NOMO-1 (cell line): ENCODE measurements around the gene MFSD6L.

Source experiments
- DNase-seq, 2 experiments: peaks; one replicate each; lab custom pipeline; 2025; ENCODE audit not compliant: unreplicated experiment in 2 of 2; lab: John Stamatoyannopoulos, UW

MFSD6L gene, protein sequence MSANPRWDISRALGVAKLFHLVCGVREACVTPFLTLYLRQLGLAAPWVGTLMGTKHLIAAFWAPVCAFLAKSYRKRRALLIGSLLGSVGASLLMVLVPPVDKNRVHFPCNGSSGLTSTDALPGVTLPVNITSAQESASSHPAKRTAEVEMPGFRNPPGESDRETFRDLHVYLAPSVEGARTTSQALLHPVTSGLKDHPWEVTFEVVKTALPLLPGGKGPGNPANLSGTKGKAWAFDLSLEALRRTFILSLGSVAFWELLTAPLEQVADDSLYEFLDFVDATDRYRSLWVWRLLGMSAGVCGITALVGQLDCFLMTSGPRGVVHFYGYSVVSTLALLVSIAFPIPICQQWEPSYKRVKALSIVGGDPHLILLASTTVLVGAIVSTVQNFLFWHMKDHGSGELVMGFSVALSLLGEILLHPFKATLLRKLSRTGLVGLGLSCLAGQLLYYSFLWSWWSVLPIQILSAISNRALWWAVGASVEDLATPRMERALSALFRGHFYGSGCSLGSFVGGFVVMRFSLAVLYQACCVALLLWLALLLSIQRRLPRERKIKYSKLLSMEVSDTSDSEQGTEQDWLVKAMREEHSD

DNA sequence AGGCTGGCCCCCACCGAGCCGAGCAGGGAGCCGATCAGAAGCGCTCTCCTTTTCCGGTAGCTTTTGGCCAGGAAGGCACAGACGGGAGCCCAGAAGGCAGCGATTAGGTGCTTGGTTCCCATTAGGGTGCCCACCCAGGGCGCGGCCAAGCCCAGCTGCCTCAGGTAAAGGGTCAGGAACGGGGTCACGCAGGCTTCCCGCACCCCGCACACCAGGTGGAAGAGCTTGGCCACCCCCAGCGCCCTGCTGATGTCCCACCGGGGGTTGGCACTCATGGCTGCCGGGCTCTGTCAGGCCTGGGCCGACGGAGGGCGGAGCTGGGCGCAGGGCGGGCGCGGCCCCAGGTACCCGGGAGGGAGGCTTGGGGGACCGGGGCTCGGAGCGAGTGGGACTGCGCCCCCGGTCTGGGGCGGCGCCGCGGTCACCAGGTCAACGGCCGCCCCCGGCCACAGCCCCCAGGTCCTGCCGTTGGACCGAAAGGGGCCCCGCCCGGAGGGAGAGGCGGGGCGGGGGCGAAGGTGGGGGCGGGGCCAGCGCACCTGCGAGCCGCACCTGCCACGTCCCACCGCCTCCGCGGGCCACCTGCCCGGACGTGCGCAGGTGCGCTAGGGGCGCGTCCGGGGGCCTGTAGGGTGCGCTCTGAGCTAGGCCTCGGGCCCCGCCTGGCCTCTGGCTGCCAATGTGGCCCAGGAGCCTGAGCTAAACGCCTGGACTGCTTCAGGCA, at the start of gene MFSD6L:
TSS of gene MFSD6L (minus strand) at position 520 of the 724 bp plus-strand sequence. CDS start at position 275, 245 bp downstream.
- DNase-seq: no peak

DNA sequence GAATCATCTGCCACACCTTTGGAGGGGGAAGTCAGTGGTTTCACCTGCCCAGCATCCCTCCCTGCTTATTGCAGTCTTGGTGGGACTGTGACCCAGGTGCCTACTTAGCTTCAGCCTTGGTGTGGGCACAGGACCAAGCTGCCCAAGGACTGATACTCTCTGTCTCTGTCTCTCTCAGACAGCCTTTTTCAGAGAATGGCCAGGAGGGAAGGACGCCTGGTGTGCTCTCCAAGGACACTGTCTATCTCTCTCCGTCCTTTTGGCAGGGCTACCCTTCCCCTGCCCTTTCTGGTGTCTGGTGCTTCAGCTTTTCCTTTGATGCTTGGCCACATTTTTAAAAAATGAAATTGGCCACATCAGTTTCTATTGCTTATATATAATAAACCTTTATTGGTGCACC, 48.7 kb upstream of the MFSD6L start:
- no peak for DNase-seq

DNA sequence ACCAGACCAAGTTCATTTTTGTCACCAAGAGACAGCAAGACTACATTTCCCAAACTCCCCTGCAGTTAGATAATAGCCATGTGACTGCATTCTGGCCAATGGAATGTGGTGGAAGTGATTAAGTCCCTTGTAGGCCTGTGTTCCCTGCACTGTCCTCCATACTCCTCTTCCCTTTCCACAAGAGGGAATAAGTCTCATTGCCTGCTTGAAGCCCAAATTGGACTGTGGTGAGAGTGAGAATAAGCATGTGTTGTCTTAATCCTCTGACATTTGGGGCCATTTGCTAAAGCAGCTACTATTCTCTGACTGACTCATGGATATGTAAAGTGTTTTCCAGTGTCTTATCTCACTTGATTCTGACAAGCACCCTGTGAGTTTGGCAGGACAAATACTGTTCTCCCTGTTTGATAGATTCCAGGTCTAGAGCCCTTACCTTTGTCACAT, 47.6 kb upstream of the MFSD6L start:
- no peak for DNase-seq

DNA sequence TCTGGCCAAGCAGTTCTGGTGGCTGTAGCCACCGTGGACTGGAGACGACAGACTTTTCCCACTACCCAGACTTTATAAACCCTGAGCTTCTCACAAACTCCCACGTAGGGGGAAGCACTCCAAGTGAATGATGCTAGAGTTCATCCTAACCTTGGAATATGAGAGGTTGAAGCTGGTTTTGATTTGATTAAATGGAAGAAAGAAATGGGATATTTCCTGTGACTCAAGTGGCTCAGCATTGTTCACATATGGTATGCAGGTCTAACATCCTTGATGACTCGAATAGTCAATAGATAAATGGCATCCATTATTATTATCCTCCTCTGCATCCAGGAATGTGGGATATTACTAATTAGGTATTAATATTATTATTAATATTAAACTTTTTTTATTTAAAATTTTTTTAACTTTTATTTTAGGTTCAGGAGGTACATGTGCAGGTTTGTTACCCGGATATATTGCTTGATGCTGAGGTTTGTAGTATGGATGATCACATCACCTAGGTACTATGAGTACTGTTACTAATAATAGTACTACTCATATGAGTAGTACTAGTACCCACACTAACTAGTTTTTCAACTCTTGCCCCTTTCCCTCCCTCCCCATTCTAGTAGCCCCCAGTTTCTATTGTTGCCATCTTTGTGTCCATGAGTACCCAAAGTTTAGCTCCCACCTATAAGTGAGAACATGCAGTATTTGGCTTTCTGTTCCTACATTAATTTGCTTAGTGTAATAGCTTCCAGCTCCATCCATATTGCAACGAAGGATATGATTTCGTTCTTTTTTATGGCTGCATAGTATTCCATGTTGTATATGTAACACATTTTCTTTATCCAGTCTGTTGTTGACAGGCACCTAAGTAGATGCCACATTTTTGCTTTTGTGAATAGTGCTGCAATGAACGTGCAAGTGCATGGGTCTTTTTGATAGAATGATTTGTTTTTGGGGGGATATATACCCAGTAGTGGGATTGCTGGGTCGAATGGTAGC, 45.4 kb upstream of the MFSD6L start:
- no peak for DNase-seq

DNA sequence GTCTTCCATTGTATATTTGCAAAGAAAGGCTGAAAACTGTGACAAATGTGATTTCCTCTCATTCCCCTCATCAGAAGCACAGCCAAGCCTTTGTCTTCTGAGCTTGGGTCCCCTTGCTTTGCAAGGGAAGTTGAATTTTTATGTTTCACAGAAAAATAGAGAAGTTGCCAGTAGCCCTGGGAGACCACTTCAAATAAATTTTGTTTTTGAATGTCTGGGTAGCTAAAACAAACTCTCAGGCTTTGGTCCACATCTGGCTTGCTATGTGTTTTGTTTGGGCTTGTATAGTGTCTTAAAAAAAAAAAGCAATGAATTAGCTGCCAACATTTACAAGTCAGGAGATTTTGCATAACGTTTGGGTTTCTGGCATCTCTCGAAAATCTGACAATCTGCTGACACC, 44.2 kb upstream of the MFSD6L start:
- DNase-seq: peak; percentile 7 to 57

DNA sequence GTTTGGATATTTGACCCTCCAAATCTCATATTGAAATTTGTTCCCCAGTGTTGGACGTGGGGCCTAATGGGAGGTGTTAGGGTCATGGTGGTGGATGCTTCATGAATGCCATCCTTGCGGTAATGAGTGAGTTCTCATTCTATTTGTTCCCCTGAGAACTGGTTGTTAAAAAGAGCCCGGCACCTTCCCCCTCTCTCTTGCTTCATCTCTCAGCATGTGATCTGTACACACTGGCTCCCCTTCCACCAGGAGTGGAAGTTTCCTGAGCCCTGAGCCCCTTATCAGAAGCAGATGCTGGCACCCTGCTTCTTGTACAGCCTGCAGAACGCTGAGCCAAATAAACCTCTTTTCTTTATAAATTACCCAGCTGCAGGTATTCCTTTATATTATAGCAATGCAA, 42.7 kb upstream of the MFSD6L start:
- no peak for DNase-seq

DNA sequence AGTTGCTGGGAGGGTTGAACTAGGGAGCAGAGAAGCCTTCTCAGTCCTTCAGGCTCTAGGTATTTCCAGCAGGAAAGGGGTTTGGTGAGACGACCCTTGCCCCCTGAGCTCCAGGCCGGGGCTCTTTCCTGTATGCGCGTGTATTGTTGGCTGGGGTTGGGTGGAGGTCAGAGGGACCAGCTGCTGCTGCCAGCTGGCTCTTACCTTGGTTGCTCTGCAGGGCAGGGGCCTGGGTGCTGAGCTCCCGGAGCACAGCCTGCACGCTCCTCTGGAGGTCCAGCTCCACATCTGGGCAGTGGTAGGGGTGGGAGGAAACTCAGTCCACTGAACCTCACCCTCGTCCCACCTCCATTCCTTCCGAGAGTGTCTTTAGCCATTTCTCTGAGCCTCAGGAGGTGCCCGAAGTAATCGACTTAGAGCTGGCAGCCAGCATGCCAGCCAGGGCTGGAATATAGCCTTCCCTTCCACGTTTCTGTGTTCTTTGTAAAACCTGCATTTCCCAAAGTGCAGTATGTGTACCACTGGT, 40.3 kb upstream of the MFSD6L start:
- no peak for DNase-seq

DNA sequence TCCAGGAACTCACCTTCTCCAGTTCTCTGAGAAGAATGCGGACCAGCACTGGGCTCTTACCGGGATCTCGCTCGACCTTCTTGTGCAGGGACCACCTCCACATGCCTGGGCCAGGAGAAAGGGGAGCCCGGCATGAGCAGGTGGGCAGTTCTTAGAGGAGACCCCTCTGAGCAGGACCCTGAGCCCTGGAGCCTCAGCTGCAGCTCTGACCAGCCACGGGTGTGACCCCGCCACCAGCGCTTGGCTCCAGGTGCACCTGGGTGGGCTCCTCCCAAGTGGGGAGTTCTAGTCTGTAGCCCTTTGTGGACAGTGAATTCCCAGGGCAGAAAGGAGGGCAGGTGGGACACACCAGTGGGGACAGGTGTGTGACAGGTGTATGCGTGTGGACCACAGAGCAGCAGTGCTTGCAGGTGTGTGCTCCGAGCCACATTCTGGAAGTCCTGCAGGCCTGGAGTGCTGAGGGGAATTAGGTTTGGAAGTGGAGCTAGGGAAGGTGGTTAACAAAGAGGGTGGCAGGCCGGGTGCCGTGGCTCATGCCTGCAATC, 39.5 kb upstream of the MFSD6L start:
- no peak for DNase-seq

DNA sequence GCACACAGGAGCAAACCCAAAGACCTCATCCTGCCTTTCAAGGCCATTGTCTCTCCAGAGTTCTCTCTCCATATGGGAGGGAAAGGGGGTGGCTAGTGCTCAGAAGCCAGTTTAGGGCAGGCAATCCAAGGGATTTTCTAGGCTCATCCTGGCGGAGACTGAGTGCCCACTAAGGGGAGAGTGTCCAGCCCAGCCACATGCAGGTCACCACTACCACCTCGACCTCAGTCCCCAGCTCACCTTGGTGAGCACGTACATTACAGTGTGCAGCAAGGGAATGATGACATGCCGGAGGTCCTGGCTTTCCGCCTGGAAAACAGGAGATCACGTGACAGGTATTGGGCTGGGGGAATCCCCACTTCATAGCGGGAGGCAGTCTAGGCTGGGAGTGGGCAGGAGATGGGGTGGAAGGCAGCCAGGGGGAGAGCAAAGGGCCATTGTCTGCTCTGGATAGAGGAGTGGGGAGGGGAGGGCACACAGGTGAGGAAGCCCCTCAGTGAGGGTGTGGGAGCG, 38.5 kb upstream of the MFSD6L start:
- no peak for DNase-seq

DNA sequence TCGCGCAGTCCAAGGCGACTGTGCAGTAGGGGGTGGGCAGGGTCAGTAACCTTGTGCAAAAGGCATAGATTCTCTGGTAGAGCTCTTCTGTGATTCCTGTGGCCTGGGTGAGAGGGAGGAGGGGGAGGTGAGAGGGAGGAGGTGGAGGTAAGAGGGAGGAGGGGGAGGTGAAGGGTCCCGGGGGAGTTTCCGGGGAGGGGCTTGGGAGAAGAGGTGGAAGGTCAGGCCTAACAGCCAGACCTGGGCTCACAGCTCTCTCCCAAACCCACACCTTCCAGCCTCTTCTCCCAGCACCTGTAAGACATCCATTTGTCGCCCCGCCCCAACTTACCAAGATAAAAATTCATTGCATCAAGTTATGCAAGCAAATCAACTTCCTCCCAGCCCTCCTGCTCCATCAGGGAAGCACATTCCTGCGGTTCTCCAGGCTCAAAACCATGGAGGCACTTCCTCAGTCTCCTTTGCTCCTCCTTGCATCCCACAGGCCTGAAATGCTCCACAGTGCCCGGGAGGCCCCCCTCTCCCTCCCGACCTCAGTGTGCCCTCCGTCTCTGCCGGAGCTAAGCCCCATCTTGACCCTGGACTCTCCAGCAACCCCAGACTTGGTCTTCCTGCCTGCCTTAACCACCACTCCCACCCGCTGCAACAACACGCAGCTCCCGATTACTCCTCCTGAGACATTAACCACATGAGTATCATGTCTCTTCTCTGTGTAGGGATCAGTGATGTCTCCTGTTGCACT, 37.8 kb upstream of the MFSD6L start:
- no peak for DNase-seq

DNA sequence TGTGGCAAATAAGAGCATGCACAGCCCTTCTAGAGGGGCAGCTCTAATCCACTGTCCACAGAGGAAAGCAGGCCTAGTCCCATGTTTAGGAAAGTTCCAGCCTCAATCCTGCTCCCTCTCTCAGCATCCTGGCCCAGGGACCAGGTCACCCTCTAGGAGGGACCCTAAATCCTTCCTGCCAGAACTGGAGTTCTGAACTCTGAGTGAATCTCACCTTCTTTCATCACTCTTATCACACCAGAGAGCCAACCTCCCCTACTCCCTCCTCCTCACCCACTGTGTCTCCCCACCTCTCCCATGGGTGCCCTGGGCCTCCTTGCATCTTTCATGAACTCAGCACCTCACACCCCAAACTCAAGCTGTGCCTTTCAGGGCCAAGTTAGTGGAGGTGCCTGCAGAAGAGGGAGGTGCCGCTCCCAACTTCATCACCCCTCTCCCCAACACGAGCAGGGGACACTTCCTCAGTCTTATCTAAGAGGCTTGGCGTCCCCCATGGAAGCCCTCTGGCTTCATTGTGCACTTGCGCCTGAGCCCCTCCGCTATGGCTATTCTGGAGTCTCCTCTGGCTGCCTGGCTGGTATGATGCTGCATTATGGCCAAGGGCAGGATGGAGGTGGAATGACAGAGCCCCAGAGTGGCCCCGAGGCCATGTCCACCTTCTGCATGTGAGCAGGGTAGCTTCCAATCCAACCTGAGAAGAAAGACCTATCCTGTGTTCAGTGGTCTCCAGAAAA, 36.6 kb upstream of the MFSD6L start:
- no peak for DNase-seq

DNA sequence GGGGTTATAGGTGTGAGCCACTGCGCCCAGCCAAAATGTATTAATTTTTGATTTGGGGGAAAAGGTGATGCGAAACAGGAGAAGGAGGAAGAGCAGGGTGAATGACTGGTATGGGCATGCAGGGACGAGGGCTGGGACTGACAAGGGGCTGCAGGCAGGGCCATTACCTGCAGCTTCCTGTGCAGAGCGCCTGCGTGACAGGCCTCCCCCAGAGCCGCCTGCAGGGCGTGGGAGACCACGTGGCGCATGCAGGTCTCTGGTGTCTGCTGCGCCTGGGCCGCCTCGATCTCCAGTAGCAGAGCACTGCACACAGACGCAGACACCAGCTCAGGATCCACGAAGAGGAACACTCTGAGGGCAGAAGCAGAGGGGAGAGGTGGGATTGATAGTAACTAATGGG, 35.9 kb upstream of the MFSD6L start:
- no peak for DNase-seq

DNA sequence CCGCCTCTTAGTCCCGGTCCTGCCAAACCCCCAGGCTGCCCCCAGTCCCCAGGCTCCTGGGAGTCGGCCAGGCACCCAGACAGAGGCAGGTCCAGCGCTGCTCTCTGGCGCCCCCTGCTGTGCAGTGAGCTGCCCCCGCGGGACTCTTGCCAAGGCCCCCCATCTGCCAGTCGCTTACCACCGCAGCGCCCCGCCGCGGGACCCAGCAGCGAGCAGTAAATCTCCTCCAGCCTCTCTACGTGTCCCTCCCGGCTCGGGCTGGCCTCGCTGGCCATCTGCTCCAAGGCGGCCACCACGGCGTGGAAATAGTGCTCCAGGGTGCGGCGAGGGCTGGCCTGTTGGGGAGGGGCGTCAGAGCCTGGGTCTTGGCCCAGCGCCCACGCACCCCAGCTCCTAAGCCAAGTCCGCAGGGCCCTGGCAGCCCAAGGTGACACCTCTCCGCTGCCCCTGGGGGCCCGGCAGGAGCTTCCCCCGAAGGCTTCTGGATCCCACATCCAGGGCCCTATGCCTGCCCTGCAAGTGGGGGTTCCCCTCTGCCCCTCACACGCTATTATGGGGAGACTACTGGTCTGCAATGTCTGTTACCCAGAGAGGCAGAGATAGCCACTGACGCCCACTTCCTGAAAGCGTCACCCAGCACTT, 33.7 kb upstream of the MFSD6L start:
- peak in 1 of 2 experiments; percentile 1 for DNase-seq

DNA sequence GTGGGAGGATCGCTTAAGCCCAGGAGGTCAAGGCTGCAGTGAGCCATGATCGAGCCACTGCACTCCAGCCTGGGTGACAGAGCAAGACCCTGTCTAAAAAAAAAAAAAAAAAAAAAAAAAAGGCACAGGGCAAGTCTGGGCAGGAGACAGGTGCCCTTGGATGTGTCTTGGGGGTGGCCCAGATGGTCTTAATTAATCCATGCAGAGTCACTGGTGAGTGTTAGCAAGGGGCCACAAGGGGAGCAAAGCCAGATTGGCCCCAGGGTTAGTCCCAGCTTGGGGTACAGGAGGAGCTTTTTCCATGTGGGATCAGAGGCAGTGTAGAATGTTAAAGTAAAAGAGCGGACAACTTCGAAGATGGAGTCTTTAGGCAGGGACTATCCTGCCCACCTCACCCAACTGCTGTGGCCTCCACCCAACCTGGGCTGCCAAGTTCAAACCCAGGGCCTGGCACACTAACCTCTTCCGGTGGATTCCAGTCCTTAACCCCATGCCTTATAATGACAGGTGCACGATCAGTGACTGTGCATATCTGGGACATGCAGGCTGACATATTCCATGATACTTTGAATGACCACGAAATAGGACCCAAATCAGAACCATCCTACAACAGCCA, 32.2 kb upstream of the MFSD6L start:
- DNase-seq: no peak

DNA sequence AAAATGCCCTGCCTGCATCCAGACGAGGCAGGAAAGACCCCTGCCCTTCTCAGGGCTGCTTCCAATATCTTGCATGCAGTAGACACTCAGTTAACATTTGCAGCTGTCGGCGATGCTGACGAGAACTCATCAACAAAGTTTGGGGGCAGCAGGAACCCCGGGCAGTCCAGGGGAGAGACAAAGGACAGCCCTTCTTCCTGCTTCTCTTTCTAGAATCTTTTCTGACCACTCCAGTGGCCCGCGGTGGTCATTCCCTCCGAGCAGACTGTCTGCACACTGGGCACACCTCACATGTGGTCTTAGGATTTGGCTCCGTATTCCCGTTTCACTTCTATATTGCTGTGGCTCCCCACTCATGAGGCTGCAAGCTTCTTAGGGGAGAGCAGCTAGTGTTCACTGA, 31.0 kb upstream of the MFSD6L start:
- DNase-seq: no peak

DNA sequence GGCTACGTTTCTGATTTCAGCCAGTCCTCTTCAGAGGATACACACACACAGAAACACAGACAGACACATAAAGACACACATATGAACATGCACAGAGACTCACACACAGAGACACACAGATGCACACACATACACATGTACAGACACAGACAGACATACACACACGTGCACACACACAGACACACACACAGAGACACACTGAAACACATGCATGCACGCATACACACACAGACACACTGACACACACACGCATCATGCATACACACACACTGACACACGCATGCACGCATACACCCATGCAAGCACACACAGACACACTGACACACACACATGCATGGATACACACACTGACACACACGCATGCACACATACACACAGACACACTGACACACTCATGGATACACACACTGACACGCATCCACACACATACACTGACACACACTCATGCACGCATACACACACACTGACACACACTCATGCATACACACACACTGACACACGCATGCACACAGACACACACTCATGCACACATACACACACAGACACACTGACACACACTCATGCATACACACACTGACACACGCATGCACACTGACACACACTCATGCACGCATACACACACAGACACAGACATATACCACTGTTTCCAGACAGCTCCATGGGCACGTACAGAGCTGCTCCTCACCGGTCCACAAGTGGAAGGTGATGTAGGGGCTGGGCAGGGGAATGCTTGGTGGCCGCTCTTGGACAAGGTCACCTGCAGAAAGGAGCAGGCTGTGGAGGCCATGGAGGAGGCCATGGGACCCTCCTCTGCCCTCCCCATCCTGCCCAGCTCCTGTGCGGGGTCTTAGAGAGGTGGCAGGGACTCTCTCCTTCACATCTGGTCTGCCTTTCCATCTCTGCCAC, 30.1 kb upstream of the MFSD6L start:
- no peak for DNase-seq

DNA sequence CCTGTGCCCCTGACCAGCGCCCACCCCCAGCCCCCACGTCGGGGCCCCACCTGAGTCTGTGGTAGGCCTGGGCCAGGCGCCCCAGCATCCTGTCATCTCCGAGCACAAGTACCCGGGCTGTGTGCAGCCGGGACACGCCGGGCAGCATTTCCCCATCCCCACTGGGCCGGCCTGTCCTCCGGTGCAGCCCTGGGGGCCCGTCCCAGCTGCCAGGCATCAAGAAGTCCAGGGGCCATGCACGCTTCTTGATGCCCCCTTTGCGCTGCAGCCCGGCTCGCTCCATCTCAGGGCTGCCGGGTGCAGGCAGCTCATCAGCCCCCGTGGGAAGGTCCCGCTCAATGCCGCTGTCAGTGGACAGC, 29.3 kb upstream of the MFSD6L start:
- no peak for DNase-seq
